PFSK-1 (cell line): ENCODE results near the gene ADCK2.

Experiments
- FOXP2 ChIP-seq: optimal IDR thresholded peaks from 2 replicates; pipeline ENCODE3; 2011; ENCODE audit warnings: borderline replicate concordance, control low read depth, inconsistent platforms; ENCODE audit not compliant: insufficient read depth; ENCODE audit errors: extremely low read length, extremely low read depth
- POLR2AphosphoS5 ChIP-seq: IDR thresholded peaks from 2 replicates; pipeline ENCODE4 v1.6.1; 2012; ENCODE audit warnings: low read depth, mild to moderate bottlenecking, control low read depth, low read length, moderate library complexity
- REST ChIP-seq, 2 experiments: IDR thresholded peaks; 2 replicates each; pipeline versions ENCODE4 v1.6.1 to v1.8.0; 2011 to 2012; ENCODE audit warnings: low read depth in 2 of 2, low read length in 2 of 2, control low read depth in 1 of 2, inconsistent platforms in 1 of 2, mild to moderate bottlenecking in 1 of 2, moderate library complexity in 1 of 2; ENCODE audit not compliant: insufficient read depth in 1 of 2
- TAF1 ChIP-seq: IDR thresholded peaks from 2 replicates; pipeline ENCODE4 v1.6.1; 2012; ENCODE audit warnings: low read length, control low read depth, borderline replicate concordance; ENCODE audit not compliant: insufficient read depth

GRCh38 chr7:140653319-140654108 is 19.2 kb upstream of the ADCK2 start:
- no peak for TF ChIP-seq POLR2AphosphoS5
- no peak for TF ChIP-seq TAF1
- TF ChIP-seq REST (IDR thresholded peaks at IDR 0.05; ENCODE audit: insufficient read depth in 1 of 2, low read depth in 2 of 2, low read length in 2 of 2) = no peak
- no peak for TF ChIP-seq FOXP2
